GM21526 (cell line): ENCODE data around the gene TC2N.

Experiments
- ATAC-seq: cut with Tn5 transposase; IDR thresholded peaks from one replicate; pipeline ENCODE4 v1.9.1; 2021; ENCODE audit warnings: moderate library complexity; ENCODE audit not compliant: unreplicated experiment, low FRiP score

The TC2N gene

GRCh38 chr14:91731018-91731417, 136.3 kb downstream of the TC2N start:
- ATAC-seq: no peak

GRCh38 chr14:91729756-91730155, 137.6 kb downstream of the TC2N start:
- ATAC-seq: no peak
